Uterus (tissue), 2 donors: Measurements from ENCODE around the gene TTC39B.

Source experiments
- POLR2A ChIP-seq, 2 donors: fragments of 450-650 bp; IDR thresholded peaks; one replicate each; pipeline ENCODE4 v1.6.1; 2016; ENCODE audit warnings: antibody characterized with exemption in 2 of 2, mild to moderate bottlenecking in 1 of 2, moderate library complexity in 1 of 2
- TF ChIP-seq, protein P1 (sequence below), 4 experiments: fragments of 200-600 bp in 2 of 4; fragments of 450-650 bp in 2 of 4; sonication (generic) in 2 of 4; IDR thresholded peaks; one replicate each; pipeline ENCODE4 v1.5.1; 2016 to 2019; ENCODE audit warnings: antibody characterized with exemption in 4 of 4, mild to moderate bottlenecking in 2 of 4, moderate library complexity in 1 of 4

DNA sequence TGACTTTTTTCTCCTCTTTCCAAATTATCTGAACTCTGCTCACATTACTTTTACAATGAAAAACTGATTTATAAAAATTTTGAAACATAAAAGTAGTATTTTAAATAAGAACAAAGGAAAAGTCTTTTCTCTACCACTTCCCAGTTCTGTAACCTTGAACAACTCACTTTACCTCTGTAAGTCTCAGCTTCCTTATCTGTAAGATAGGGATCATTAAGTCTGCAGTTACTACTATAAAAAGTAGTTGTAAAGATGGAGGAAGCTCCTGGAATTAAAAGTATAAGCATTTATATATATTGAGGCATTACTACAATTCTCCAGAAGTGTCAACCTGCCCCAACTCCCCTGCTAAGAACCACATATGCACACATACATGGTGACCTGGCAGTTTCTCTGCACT lies 88.0 kb downstream of the TTC39B start:
- TF ChIP-seq, protein P1, sequence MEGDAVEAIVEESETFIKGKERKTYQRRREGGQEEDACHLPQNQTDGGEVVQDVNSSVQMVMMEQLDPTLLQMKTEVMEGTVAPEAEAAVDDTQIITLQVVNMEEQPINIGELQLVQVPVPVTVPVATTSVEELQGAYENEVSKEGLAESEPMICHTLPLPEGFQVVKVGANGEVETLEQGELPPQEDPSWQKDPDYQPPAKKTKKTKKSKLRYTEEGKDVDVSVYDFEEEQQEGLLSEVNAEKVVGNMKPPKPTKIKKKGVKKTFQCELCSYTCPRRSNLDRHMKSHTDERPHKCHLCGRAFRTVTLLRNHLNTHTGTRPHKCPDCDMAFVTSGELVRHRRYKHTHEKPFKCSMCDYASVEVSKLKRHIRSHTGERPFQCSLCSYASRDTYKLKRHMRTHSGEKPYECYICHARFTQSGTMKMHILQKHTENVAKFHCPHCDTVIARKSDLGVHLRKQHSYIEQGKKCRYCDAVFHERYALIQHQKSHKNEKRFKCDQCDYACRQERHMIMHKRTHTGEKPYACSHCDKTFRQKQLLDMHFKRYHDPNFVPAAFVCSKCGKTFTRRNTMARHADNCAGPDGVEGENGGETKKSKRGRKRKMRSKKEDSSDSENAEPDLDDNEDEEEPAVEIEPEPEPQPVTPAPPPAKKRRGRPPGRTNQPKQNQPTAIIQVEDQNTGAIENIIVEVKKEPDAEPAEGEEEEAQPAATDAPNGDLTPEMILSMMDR (IDR thresholded peaks at IDR 0.05): no peak
- TF ChIP-seq POLR2A (IDR thresholded peaks at IDR 0.05): no peak
